ENCODE data around the gene NAALADL2. TPM values are rescaled to one million over a fixed set of nuclear protein-coding genes. Genes with fewer than 3 reads are reported as not detected.

NAALADL2 gene
- total and polyA plus RNA-seq, 2 of the 13 experiments (the other 11 are each of a cell fraction or from before 2014, with no cell fraction given), result 0.08 TPM; not detected in 1

- no peaks in the 10 kb centered on the region for H3K79me2 ChIP-seq (ENCODE audit: insufficient read depth, low read length)
- DNase-seq (ENCODE audit: low spot score) (no peak), ATAC-seq (no peak), FAIRE-seq (no peak)
- no peak overlapping the region for H3K4me2 ChIP-seq (ENCODE audit: low read depth, low read length)
- H3K4me1 ChIP-seq (ENCODE audit: insufficient read depth, low read length), result no peaks in the 10 kb centered on the region
- 26% methylated on average over 4 of the region's 4 CpGs for WGBS (ENCODE audit: low lambda C conversion rate)
- H2AFZ ChIP-seq (ENCODE audit: low read length), result no peak overlapping the region
- no peaks in the 10 kb centered on the region for H3K36me3 ChIP-seq (replicated peaks in 1 of 2; ENCODE audit: control insufficient read depth in 1 of 2, insufficient read depth in 2 of 2, low read length in 2 of 2)
- no peaks in the 10 kb centered on the region for H4K20me1 ChIP-seq (ENCODE audit: insufficient read depth, low read length)
- H3K27me3 ChIP-seq (ENCODE audit: control insufficient read depth in 1 of 2, insufficient read depth in 2 of 2, low read length in 2 of 2), result no peaks in the 10 kb centered on the region
- CTCF ChIA-PET (ENCODE audit: low intra/inter-chr PET ratio, low total read pairs), result no interaction called here
- no peak overlapping the region for H3K9ac ChIP-seq (ENCODE audit: insufficient read depth, low read depth, low read length)
- POLR2A ChIA-PET, result no interaction called here
- BruUV-seq (replicated peaks), result no TSS peak
- intact Hi-C loops (cut with micrococcal nuclease; ENCODE audit: unreplicated experiment) (no loop called here), in situ Hi-C loops (cut with HindIII; ENCODE audit: extremely low pct_ligation_motif_present, low pct_unique_long_range_greater_than_20kb) (no loop called here)
- no peak for TF ChIP-seq MIER2 (CRISPR knock-in tag; IDR thresholded peaks at IDR 0.05)
- no peak for TF ChIP-seq JUNB (CRISPR knock-in tag; IDR thresholded peaks at IDR 0.05; ENCODE audit: borderline replicate concordance)
- no peak for TF ChIP-seq ATRX (CRISPR knock-in tag; IDR thresholded peaks at IDR 0.05; ENCODE audit: borderline replicate concordance)
- TF ChIP-seq CAMTA2 (CRISPR knock-in tag; IDR thresholded peaks at IDR 0.05; ENCODE audit: borderline replicate concordance), result no peak
- no peak for TF ChIP-seq ATF4 (CRISPR knock-in tag; IDR thresholded peaks at IDR 0.05)
- TF ChIP-seq, protein P1, sequence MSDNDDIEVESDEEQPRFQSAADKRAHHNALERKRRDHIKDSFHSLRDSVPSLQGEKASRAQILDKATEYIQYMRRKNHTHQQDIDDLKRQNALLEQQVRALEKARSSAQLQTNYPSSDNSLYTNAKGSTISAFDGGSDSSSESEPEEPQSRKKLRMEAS (IDR thresholded peaks at IDR 0.05), result no peak
- TF ChIP-seq NR2F6 (IDR thresholded peaks at IDR 0.05), result no peak
- TF ChIP-seq NR2F6 (CRISPR knock-in tag; IDR thresholded peaks at IDR 0.05), result no peak
- TF ChIP-seq KLF12 (CRISPR knock-in tag; IDR thresholded peaks at IDR 0.05; ENCODE audit: borderline replicate concordance), result no peak
- TF ChIP-seq IRF9 (CRISPR knock-in tag; IDR thresholded peaks at IDR 0.05; ENCODE audit: borderline replicate concordance), result no peak
- TF ChIP-seq BRCA1 (CRISPR knock-in tag; IDR thresholded peaks at IDR 0.05), result no peak
- TF ChIP-seq THAP11 (CRISPR knock-in tag; IDR thresholded peaks at IDR 0.05), result no peak
- TF ChIP-seq ZNF280B (CRISPR knock-in tag; IDR thresholded peaks at IDR 0.05; ENCODE audit: borderline replicate concordance), result no peak
- H3K4me3 ChIP-seq (replicated peaks in 1 of 3; ENCODE audit: insufficient read depth in 1 of 3, low read depth in 2 of 3, low read length in 3 of 3), result no peak overlapping the region
- peaks cover under 1% of the 10 kb centered on the region; the same call in 1 of the 2 replicates for H3K9me3 ChIP-seq (ENCODE audit: low read length)
- no peak overlapping the region for H3K27ac ChIP-seq (ENCODE audit: extremely low read length, insufficient read depth, low read length)
Measured at GRCh38 chr3:174938102-174938501, 79.0 kb downstream of the NAALADL2 start.
